AML-193 (cell line): ENCODE data around the gene CFHR4.
"Not testable (repeated sequence)": the region's sequence is repeated elsewhere in the genome, so short reads cannot be mapped to it uniquely, and the experiment has no call there.

Experiments used
- DNase-seq, 2 experiments: peaks; one replicate each; lab custom pipeline; 2025; lab: John Stamatoyannopoulos, UW

The CFHR4 gene

DNA sequence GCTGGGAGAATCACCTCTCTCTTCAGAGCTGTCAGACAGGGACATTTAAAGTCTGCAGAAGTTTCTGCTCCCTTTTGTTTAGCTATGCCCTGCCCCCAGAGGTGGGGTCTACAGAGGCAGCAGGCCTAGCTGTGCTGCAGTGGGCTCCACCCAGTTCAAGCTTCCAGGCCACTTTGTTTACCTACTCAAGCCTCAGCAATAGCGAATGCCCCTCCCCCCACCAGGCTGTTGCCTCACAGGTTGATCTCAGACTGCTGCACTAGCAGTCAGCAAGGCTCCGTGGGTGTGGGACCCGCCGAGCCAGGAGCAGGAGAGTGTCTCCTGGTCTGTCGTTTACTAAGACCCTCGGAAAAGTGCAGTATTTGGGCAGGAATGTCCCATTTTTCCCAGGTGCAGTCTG lies 53.6 kb downstream of the CFHR4 start:
- not testable (repeated sequence) for DNase-seq

GRCh38 chr1:196943568-196943967 lies 55.7 kb downstream of the CFHR4 start, which contains the start of gene CFHR2:
CFHR2 (plus strand) TSS chr1:196943738; CDS start chr1:196943881, 143 bp downstream.
- not testable (repeated sequence) for DNase-seq

GRCh38 chr1:196951711-196952394 lies 64.0 kb downstream of the CFHR4 start:
- no peak for DNase-seq

GRCh38 chr1:196954778-196955177 lies 66.9 kb downstream of the CFHR4 start:
- no peak for DNase-seq

GRCh38 chr1:196955926-196956325 lies 68.1 kb downstream of the CFHR4 start:
- DNase-seq, result no peak

- no peak for DNase-seq
Measured at GRCh38 chr1:196960854-196961253, 73.0 kb downstream of the CFHR4 start.
